ENCODE data around the gene RXRB. TPM values are rescaled to one million over a fixed set of nuclear protein-coding genes. Genes with fewer than 3 reads are reported as not detected.

RXRB gene
- polyA plus RNA-seq, 1 of the 3 experiments (the other 2 are of a cell fraction), result 45.8 TPM

DNA sequence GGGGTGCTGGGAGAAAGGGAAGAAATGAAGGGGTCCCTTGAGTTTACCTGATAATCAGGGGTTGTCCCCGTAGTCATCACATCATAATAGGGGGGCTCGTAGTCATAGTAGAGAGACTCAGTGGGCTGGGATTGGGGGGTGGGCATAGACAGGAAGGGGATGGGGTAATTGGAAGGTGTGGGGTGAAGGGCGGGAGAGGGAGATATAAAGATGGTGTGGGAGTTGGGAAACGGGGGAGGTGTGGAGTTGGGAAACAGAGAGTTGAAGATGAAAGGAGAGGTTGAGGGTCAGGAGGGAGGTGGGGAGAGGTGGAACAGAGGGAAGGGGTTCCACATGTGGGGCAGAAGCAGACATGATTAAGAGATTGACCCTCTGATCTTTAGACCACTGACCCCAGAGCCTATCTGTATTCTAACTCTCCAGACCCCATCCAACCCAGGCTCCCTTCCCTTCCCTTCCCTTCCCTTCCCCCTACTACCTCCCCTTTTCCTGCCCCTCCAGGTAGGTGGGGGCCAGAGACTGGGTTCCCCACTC, 14.7 kb downstream of the RXRB start:
- no peaks in the 10 kb centered on the region for H3F3A ChIP-seq (replicated peaks; ENCODE audit: insufficient read depth)
- H2AFZ ChIP-seq (ENCODE audit: low read depth), result no peak overlapping the region
- H3K9me3 ChIP-seq, result no peaks in the 10 kb centered on the region
- no peak overlapping the region for H3K27ac ChIP-seq (ENCODE audit: low read depth in 2 of 2, low read length in 1 of 2)
- no peak overlapping the region for H3K4me3 ChIP-seq (ENCODE audit: low read depth in 2 of 2, low read length in 1 of 2)
- no peaks in the 10 kb centered on the region for H4K20me1 ChIP-seq (ENCODE audit: insufficient read depth)
- no peak for DNase-seq
- CTCF ChIA-PET, result interaction anchor here (2.0 to 2.4 kb wide), 2 partner anchors 12 to 24 kb away, joined by 10 to 14 read pairs; no protein-coding TSS in a partner anchor
- TF ChIP-seq GABPA (IDR thresholded peaks at IDR 0.05; ENCODE audit: low read depth), result no peak
- no peaks in the 10 kb centered on the region for H3K79me2 ChIP-seq (ENCODE audit: insufficient read depth)
- no peak overlapping the region for H3K4me2 ChIP-seq
- no peaks in the 10 kb centered on the region for H3K36me3 ChIP-seq (replicated peaks in 1 of 2; ENCODE audit: control insufficient read depth in 1 of 2, insufficient read depth in 2 of 2, low read length in 1 of 2)
- 42% methylated on average over 4 of the region's 4 CpGs for WGBS (ENCODE audit: low lambda C conversion rate)
- no peaks in the 10 kb centered on the region; a peak in 1 of 4 replicates for H3K4me1 ChIP-seq (ENCODE audit: control insufficient read depth in 1 of 2, insufficient read depth in 2 of 2, low read depth in 1 of 2, low read length in 1 of 2)
- no peak overlapping the region for H3K9ac ChIP-seq
- H3K9me2 ChIP-seq, result no peaks in the 10 kb centered on the region
- H3K27me3 ChIP-seq (ENCODE audit: insufficient read depth), result no peaks in the 10 kb centered on the region
- POLR2A ChIA-PET, result no interaction called here

DNA sequence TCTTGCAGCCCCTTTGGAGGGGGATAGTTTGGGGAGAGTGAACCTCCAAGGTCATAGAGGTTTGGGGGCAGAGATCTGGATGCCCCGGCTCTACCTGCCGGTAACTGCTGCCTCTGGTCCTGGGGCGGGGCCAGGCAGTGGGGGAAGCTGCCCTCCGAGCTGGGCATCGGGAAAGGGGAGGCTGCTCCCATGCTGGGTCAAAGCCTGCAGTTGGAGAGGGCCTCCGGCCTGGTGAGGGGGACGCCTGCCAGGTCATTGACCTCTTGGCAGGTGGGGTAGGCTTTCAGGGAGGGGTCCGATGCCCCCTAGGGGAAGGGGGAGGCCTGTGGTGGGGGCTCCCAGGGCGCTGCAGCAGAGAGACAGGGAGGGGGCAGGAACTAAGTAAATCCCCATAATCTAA, 15.3 kb downstream of the RXRB start:
- ChIA-PET POLR2A (no interaction called here), CTCF (no interaction called here)
- no peak overlapping the region for H3K4me2 ChIP-seq
- WGBS (ENCODE audit: low lambda C conversion rate), result 82% methylated on average over 5 of the region's 9 CpGs
- no peak for TF ChIP-seq SMC3 (IDR thresholded peaks at IDR 0.05; ENCODE audit: low read depth, low read length)
- TF ChIP-seq RFX5 (IDR thresholded peaks at IDR 0.05; ENCODE audit: low read length), result no peak
- no peak for TF ChIP-seq TCF12 (IDR thresholded peaks at IDR 0.05)
- no peak for TF ChIP-seq TEAD4 (IDR thresholded peaks at IDR 0.05; ENCODE audit: borderline replicate concordance, insufficient read depth)
- TF ChIP-seq TAF1 (IDR thresholded peaks at IDR 0.05; ENCODE audit: borderline replicate concordance, low read depth, low read length), result no peak
- TF ChIP-seq JUND (IDR thresholded peaks at IDR 0.05), result no peak
- no peak for TF ChIP-seq MEF2A (IDR thresholded peaks at IDR 0.05; ENCODE audit: borderline replicate concordance, low read depth)
- no peak for TF ChIP-seq NRF1 (IDR thresholded peaks at IDR 0.05; ENCODE audit: low read depth, low read length)
- TF ChIP-seq EP300 (IDR thresholded peaks at IDR 0.05; ENCODE audit: borderline replicate concordance in 1 of 2, low read depth in 1 of 2, low read length in 1 of 2), result no peak
- no peak for TF ChIP-seq ELF1 (IDR thresholded peaks at IDR 0.05)
- no peak for TF ChIP-seq GATA2 (CRISPR knock-in tag; IDR thresholded peaks at IDR 0.05)
- TF ChIP-seq SIN3A (IDR thresholded peaks at IDR 0.05; ENCODE audit: borderline replicate concordance, low read depth, low read length), result no peak
- no peak for TF ChIP-seq POLR2AphosphoS5 (IDR thresholded peaks at IDR 0.05; ENCODE audit: low read depth, low read length)
- TF ChIP-seq FOSL2 (IDR thresholded peaks at IDR 0.05; ENCODE audit: borderline replicate concordance, low read depth), result no peak
- TF ChIP-seq, protein P1, sequence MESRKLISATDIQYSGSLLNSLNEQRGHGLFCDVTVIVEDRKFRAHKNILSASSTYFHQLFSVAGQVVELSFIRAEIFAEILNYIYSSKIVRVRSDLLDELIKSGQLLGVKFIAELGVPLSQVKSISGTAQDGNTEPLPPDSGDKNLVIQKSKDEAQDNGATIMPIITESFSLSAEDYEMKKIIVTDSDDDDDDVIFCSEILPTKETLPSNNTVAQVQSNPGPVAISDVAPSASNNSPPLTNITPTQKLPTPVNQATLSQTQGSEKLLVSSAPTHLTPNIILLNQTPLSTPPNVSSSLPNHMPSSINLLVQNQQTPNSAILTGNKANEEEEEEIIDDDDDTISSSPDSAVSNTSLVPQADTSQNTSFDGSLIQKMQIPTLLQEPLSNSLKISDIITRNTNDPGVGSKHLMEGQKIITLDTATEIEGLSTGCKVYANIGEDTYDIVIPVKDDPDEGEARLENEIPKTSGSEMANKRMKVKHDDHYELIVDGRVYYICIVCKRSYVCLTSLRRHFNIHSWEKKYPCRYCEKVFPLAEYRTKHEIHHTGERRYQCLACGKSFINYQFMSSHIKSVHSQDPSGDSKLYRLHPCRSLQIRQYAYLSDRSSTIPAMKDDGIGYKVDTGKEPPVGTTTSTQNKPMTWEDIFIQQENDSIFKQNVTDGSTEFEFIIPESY (IDR thresholded peaks at IDR 0.05; ENCODE audit: borderline replicate concordance, low read depth), result no peak
- TF ChIP-seq NFIC (IDR thresholded peaks at IDR 0.05; ENCODE audit: borderline replicate concordance), result no peak
- TF ChIP-seq RCOR1 (IDR thresholded peaks at IDR 0.05; ENCODE audit: low read length), result no peak
- TF ChIP-seq FOXJ3 (CRISPR knock-in tag; IDR thresholded peaks at IDR 0.05), result no peak
- H3K4me1 ChIP-seq (ENCODE audit: control insufficient read depth in 1 of 2, insufficient read depth in 2 of 2, low read depth in 1 of 2, low read length in 1 of 2), result no peaks in the 10 kb centered on the region
- H3K79me2 ChIP-seq (ENCODE audit: insufficient read depth), result no peaks in the 10 kb centered on the region
- no peaks in the 10 kb centered on the region for H4K20me1 ChIP-seq (ENCODE audit: insufficient read depth)
- DNase-seq, result no peak
- no peaks in the 10 kb centered on the region for H3K9me2 ChIP-seq
- H3K36me3 ChIP-seq (replicated peaks in 1 of 2; ENCODE audit: control insufficient read depth in 1 of 2, insufficient read depth in 2 of 2, low read length in 1 of 2), result no peaks in the 10 kb centered on the region
- no peaks in the 10 kb centered on the region for H3K9me3 ChIP-seq
- no peaks in the 10 kb centered on the region for H3K27me3 ChIP-seq (ENCODE audit: insufficient read depth)
- no peaks in the 10 kb centered on the region for H3F3A ChIP-seq (replicated peaks; ENCODE audit: insufficient read depth)
- no peak overlapping the region for H2AFZ ChIP-seq (ENCODE audit: low read depth)
- H3K9ac ChIP-seq, result no peak overlapping the region
- no peak overlapping the region for H3K4me3 ChIP-seq (ENCODE audit: low read depth in 2 of 2, low read length in 1 of 2)
- no peak overlapping the region for H3K27ac ChIP-seq (ENCODE audit: low read depth in 2 of 2, low read length in 1 of 2)

Measured in SK-N-SH (cell line).